Chondrocyte (in vitro differentiated cells): ENCODE data around the gene ATL2. TPM values are rescaled to one million over a fixed set of nuclear protein-coding genes. Genes with fewer than 3 reads are reported as not detected.

Source experiments
- DNase-seq: peaks from one replicate; pipeline ENCODE4 v3.0.0; 2021; ENCODE audit warnings: mixed read lengths, low spot score
- H3K27ac Mint-ChIP-seq: one replicate; pipeline ENCODE4 v1.8.0; 2021; ENCODE audit warnings: mild to moderate bottlenecking, moderate library complexity, mixed read lengths; ENCODE audit not compliant: unreplicated experiment
- H3K27me3 Mint-ChIP-seq: 2 replicates; pipeline ENCODE4 v1.8.0; 2021; ENCODE audit warnings: low read depth, mixed read lengths
- H3K36me3 Mint-ChIP-seq: 2 replicates; pipeline ENCODE4 v1.8.0; 2021; ENCODE audit warnings: low read depth, mixed read lengths
- H3K4me1 Mint-ChIP-seq: 2 replicates; pipeline ENCODE4 v1.8.0; 2021; ENCODE audit warnings: low read depth, mild to moderate bottlenecking, mixed read lengths
- H3K4me3 Mint-ChIP-seq: one replicate; pipeline ENCODE4 v1.8.0; 2021; ENCODE audit warnings: mild to moderate bottlenecking, moderate library complexity, mixed read lengths; ENCODE audit not compliant: unreplicated experiment
- H3K9me3 Mint-ChIP-seq: 2 replicates; pipeline ENCODE4 v1.8.0; 2021; ENCODE audit warnings: low read depth, mixed read lengths
- total RNA-seq: library from RNA; stranded (reverse); gene quantifications from 3 replicates; pipeline ENCODE4 v1.2.1, GENCODE V29; 2021
- TF ChIP-seq, protein P1 (sequence below): fragments of 200-600 bp; sonication (generic); IDR thresholded peaks from 2 replicates; pipeline ENCODE4 v1.5.0; 2021; ENCODE audit warnings: antibody characterized with exemption, mild to moderate bottlenecking, moderate library complexity

The ATL2 gene
- total RNA-seq, 1 donor from 2014 or later: 34.1 TPM

DNA sequence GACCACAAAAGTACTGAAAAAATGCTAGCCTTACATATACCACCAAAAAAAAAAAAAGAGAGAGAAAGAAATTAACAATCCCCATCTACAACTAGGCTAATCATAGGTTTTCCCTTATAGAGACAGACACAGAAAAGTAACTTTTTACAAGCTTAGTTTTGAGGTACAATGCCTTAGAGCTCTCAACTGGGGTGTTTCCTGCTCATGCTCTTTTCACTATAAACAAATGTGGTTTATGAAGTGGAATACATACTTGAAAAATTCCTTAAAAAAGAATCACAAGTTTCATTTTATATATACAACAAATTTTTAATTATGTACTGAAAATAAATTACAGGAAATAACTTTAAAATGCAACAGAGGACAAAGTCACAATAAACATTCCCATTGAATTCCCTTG, 82.5 kb downstream of the ATL2 start:
- H3K36me3 Mint-ChIP-seq: peaks cover 23% of the 10 kb centered on the region
- H3K27me3 Mint-ChIP-seq: no peaks in the 10 kb centered on the region

GRCh38 chr2:38293152-38293865, 83.8 kb downstream of the ATL2 start:
- Mint-ChIP-seq H3K27ac (no peak overlapping the region), H3K27me3 (no peaks in the 10 kb centered on the region), H3K4me3 (no peak overlapping the region), H3K36me3 (peaks cover 17% of the 10 kb centered on the region), H3K4me1 (no peaks in the 10 kb centered on the region), H3K9me3 (no peaks in the 10 kb centered on the region)
- DNase-seq: no peak
- TF ChIP-seq, protein P1, sequence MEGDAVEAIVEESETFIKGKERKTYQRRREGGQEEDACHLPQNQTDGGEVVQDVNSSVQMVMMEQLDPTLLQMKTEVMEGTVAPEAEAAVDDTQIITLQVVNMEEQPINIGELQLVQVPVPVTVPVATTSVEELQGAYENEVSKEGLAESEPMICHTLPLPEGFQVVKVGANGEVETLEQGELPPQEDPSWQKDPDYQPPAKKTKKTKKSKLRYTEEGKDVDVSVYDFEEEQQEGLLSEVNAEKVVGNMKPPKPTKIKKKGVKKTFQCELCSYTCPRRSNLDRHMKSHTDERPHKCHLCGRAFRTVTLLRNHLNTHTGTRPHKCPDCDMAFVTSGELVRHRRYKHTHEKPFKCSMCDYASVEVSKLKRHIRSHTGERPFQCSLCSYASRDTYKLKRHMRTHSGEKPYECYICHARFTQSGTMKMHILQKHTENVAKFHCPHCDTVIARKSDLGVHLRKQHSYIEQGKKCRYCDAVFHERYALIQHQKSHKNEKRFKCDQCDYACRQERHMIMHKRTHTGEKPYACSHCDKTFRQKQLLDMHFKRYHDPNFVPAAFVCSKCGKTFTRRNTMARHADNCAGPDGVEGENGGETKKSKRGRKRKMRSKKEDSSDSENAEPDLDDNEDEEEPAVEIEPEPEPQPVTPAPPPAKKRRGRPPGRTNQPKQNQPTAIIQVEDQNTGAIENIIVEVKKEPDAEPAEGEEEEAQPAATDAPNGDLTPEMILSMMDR: no peak

More for the DNA sequence above, 82.5 kb downstream of the ATL2 start:
- TF ChIP-seq, protein P1: no peak
- H3K4me3 Mint-ChIP-seq: no peak overlapping the region
- no peak overlapping the region for H3K27ac Mint-ChIP-seq
- no peak for DNase-seq
- H3K9me3 Mint-ChIP-seq: no peaks in the 10 kb centered on the region
- no peaks in the 10 kb centered on the region for H3K4me1 Mint-ChIP-seq

DNA sequence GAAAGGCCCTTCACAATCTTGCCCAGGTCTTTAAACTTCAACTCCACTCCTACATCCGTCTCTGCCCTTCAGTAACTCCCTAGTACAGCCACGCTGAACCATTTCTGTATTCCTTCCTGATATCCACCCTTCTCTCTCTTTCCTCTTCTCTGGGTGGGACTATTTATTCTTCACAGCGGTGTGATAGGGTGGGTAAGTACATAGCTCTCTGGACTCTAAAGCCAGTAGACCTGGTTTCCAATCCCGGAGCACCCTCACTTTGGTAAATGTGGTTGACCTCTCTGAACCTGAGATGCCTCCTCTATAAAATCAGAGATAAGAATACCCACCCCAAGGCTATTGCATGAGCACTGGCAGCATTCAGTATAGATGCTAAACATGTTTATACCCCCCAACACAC, 86.7 kb downstream of the ATL2 start:
- Mint-ChIP-seq H3K27me3 (no peaks in the 10 kb centered on the region), H3K9me3 (no peaks in the 10 kb centered on the region), H3K27ac (no peak overlapping the region), H3K4me3 (no peak overlapping the region), H3K36me3 (no peaks in the 10 kb centered on the region), H3K4me1 (no peaks in the 10 kb centered on the region)
- DNase-seq: no peak
- TF ChIP-seq, protein P1: no peak

GRCh38 chr2:38284971-38285370, 92.1 kb downstream of the ATL2 start:
- H3K27me3 Mint-ChIP-seq: peaks cover 3% of the 10 kb centered on the region
- H3K4me3 Mint-ChIP-seq: no peak overlapping the region
- H3K27ac Mint-ChIP-seq: no peak overlapping the region
- TF ChIP-seq, protein P1: no peak
- DNase-seq: no peak
- H3K36me3 Mint-ChIP-seq: no peaks in the 10 kb centered on the region
- H3K9me3 Mint-ChIP-seq: no peaks in the 10 kb centered on the region
- H3K4me1 Mint-ChIP-seq: no peaks in the 10 kb centered on the region

GRCh38 chr2:38281095-38281742, 95.9 kb downstream of the ATL2 start:
- Mint-ChIP-seq H3K9me3 (peaks cover 5% of the 10 kb centered on the region), H3K36me3 (peaks cover 5% of the 10 kb centered on the region), H3K27me3 (peaks cover 3% of the 10 kb centered on the region), H3K4me1 (peaks cover 8% of the 10 kb centered on the region), H3K27ac (no peak overlapping the region), H3K4me3 (no peak overlapping the region)
- DNase-seq: no peak
- TF ChIP-seq, protein P1: no peak
